Hepatocyte (in vitro differentiated cells): ENCODE measurements around the gene PEAK1.

ENCODE experiments used
- EZH2 ChIP-seq: fragments of 200-600 bp; sonication (generic); IDR thresholded peaks from 2 replicates; pipeline ENCODE4 v1.6.1; 2016; ENCODE audit warnings: antibody characterized with exemption, mild to moderate bottlenecking, borderline replicate concordance
- EZH2phosphoT487 ChIP-seq: fragments of 200-600 bp; sonication (generic); IDR thresholded peaks from one replicate; pipeline ENCODE4 v1.6.1; 2018; ENCODE audit warnings: antibody characterized with exemption, mild to moderate bottlenecking, low read depth, moderate library complexity; ENCODE audit not compliant: unreplicated experiment, severe bottlenecking
- TF ChIP-seq, protein P1 (sequence below): fragments of 200-600 bp; sonication (generic); IDR thresholded peaks from 2 replicates; pipeline ENCODE4 v1.5.1; 2016; ENCODE audit warnings: antibody characterized with exemption, mild to moderate bottlenecking; ENCODE audit not compliant: poor library complexity

- TF ChIP-seq, protein P1, sequence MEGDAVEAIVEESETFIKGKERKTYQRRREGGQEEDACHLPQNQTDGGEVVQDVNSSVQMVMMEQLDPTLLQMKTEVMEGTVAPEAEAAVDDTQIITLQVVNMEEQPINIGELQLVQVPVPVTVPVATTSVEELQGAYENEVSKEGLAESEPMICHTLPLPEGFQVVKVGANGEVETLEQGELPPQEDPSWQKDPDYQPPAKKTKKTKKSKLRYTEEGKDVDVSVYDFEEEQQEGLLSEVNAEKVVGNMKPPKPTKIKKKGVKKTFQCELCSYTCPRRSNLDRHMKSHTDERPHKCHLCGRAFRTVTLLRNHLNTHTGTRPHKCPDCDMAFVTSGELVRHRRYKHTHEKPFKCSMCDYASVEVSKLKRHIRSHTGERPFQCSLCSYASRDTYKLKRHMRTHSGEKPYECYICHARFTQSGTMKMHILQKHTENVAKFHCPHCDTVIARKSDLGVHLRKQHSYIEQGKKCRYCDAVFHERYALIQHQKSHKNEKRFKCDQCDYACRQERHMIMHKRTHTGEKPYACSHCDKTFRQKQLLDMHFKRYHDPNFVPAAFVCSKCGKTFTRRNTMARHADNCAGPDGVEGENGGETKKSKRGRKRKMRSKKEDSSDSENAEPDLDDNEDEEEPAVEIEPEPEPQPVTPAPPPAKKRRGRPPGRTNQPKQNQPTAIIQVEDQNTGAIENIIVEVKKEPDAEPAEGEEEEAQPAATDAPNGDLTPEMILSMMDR = no peak
- TF ChIP-seq EZH2 (no peak), EZH2phosphoT487 (no peak)
Measured at GRCh38 chr15:77093436-77093835, 326.5 kb downstream of the PEAK1 start.
